GM10266 (cell line): ENCODE results near the gene C1QB.

Experiments
- DNase-seq: peaks from one replicate; pipeline ENCODE4 v3.0.0; 2012; ENCODE audit errors: extremely low spot score
- CTCF ChIP-seq: IDR thresholded peaks from 2 replicates; pipeline ENCODE4 v1.5.1; 2012; ENCODE audit warnings: mild to moderate bottlenecking, low read depth; ENCODE audit not compliant: control insufficient read depth, insufficient read depth; ENCODE audit errors: missing control alignments

Gene C1QB

DNA sequence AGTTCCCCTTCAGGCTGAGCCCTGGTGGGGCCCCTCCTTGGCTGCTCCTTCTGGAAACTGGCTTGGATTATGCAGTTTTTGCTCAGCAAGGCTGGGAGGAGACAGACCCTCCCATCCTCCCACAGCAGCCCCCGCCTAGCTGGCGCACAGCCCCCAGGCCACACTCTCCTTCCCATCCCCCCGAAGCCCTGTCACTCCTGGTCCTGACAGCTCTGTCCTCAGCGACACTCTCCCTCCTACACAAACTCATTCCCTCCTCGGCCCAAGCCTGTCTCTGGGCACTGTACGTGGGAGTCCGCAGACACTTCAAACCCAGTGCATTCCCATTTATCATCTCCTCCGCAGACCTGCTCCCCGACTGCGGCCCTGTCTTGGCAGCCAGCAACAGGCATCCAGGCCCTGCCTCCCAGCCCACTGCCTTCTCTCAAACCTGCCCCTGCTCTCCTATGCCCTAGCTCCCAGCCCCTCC is 32.6 kb downstream of the C1QB start:
- no peak for TF ChIP-seq CTCF
- no peak for DNase-seq

DNA sequence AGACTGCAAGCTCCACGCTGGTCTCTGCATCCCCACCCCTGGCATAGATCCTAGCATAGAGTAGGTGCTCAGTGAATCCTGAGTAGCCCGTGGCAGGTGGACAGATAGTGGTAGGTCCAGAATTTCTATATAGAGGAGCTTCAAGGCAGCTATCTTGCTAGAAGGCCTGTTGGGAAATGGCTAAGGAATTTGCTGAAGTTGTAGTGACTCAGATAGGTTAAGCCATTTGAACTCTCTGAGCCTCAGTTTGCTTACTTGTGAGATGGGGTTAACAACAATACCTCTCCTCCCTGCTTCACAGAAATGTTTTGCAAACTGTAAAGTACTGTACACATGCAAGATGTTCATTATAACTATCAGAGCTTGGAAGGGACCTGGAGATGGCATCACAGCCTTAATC is 34.2 kb downstream of the C1QB start:
- no peak for TF ChIP-seq CTCF

GRCh38 chr1:22688466-22688865 is 35.4 kb downstream of the C1QB start:
- no peak for DNase-seq
- no peak for TF ChIP-seq CTCF

More for the DNA sequence above, 34.2 kb downstream of the C1QB start:
- no peak for DNase-seq

DNA sequence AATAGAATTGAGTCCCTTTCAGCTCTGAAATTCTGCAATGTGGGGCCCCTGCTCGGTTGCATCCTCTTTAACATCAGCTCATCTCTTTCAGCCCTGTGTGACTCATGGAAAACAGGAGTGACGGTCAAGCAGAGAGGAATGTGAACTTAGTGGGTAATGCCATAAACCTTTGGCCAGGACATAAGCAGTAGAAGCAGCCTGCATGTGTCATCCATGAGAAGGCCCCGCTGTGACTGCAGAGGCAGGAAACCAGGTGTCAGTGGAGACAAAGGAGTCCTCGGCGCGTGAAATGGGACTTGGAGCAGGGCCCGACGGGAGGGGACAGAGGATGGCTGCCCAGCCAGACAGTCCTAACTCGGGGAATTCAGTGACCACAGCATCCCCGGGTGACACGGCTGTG is 36.5 kb downstream of the C1QB start:
- no peak for DNase-seq
- TF ChIP-seq CTCF: no peak

- DNase-seq: no peak
Observed at GRCh38 chr1:22691031-22691753, 38.2 kb downstream of the C1QB start.

DNA sequence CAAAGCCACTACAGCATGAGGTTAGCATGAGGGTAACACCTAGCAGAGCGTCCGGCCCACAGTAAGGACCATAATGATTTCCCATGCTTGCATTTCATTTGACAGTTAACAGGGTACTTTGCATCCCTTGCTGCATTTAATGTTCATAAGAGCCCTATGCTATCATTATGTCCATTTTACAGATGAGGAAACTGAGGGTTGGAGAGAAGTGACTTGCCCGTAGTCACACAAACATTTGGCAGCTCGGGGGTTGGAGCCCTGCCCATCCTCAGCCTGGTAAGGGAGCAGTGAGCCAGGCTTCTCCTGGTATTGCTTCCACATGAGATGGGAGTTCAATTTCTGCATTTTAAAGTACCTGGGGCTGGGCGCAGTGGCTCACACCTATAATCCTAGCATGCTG is 41.1 kb downstream of the C1QB start:
- DNase-seq: no peak
- TF ChIP-seq CTCF: no peak

More at GRCh38 chr1:22691031-22691753, 38.2 kb downstream of the C1QB start:
- TF ChIP-seq CTCF: no peak

DNA sequence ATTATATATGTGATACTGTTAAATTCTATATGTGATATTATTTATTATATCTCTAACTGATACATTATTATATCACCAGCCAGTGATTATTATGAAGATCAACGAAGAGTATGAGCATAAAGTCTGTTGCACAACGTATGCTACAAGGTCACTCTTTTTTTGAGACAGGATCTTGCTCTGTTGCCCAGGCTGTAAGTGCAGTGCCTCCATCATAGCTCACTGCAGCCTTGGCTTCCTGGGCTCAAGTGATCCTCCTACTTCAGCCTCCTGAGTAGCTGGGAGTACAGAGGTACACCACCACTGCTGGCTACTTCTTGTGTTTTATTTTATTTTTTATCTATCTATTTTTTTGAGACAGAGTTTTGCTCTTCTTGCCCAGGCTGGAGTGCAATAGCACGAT is 43.6 kb downstream of the C1QB start:
- DNase-seq: no peak
- TF ChIP-seq CTCF: no peak
